ENCODE data around the gene SPATA18. TPM values are rescaled to one million over a fixed set of nuclear protein-coding genes. Genes with fewer than 3 reads are reported as not detected.
A peak's percentile ranks its signal among the peaks of the same experiment; 100 is the strongest.

Gene SPATA18
- total RNA-seq, 4 donors from 2014 or later, result 3.0 to 11.2 (median 7.9) TPM

DNA sequence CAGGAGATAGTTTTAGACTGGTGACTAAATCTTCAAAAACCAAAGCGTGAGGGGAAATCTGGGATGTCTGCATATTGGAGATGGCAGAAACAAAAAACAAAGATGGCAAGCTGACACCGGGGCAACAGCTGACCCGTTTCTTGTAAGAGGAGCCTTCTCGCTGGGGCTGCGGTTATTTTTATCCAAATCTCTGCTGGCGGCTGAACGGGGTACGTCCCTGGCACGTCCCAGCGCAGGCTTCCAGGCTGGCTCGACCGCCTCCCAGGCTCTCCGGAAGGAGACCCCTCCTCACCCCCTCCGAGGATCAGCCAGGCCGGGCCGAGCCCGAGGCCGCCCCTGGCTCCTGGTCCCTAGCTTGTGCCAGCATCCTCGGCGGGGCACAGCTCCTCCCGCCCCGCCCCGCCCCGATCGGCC, 13.4 kb upstream of the SPATA18 start:
- Histone ChIP-seq H3K4me3 (peak overlapping the region; percentile 68 to 81 (median 72)), H3K27me3 (peaks cover 6% of the 10 kb centered on the region), H3K9me3 (no peaks in the 10 kb centered on the region), H3K4me1 (peaks cover 0 to 29% (median 17%) of the 10 kb centered on the region in 4 donors), H3K36me3 (no peaks in the 10 kb centered on the region), H3K27ac (peak overlapping the region; percentile 54 to 84 (median 80))
- DNase-seq, result peak; percentile 21
- TF ChIP-seq POLR2A (IDR thresholded peaks at IDR 0.05) (no peak), EP300 (IDR thresholded peaks at IDR 0.05; ENCODE audit: low read depth) (no peak), POLR2AphosphoS5 (IDR thresholded peaks at IDR 0.05) (no peak), CTCF (IDR thresholded peaks at IDR 0.05) (no peak)
- in situ Hi-C loops (cut with MboI; ENCODE audit: low pct_ligation_motif_present in 1 of 4, low pct_unique_long_range_greater_than_20kb in 1 of 4, low sequenced_read_pairs in 3 of 4), result loop anchor here in 1 of 4 donors (10.0 kb wide), 1 partner anchor 193 kb away; the partner anchor contains the start of gene DCUN1D4
- 0 to 1% methylated on average over 1 to 13 of the region's 25 CpGs for WGBS, 2 donors (ENCODE audit: low coverage in 1 of 2)
- intact Hi-C loops (cut with DNase I; ENCODE audit: low total_unique reads), result no loop called here

GRCh38 chr4:52038103-52038912, 12.8 kb upstream of the SPATA18 start, which contains the start of gene SGCB:
Gene SGCB (minus strand): TSS chr4:52038299. CDS start chr4:52038259, 40 bp downstream.
- no peak for TF ChIP-seq POLR2A (IDR thresholded peaks at IDR 0.05)
- no peak for TF ChIP-seq POLR2AphosphoS5 (IDR thresholded peaks at IDR 0.05)
- TF ChIP-seq CTCF (IDR thresholded peaks at IDR 0.05), result no peak
- TF ChIP-seq EP300 (IDR thresholded peaks at IDR 0.05; ENCODE audit: low read depth), result no peak
- peak; percentile 68 for DNase-seq
- no peaks in the 10 kb centered on the region for H3K9me3 ChIP-seq
- peaks cover 0 to 29% (median 17%) of the 10 kb centered on the region in 4 donors for H3K4me1 ChIP-seq
- 7% methylated on average over 28 of the region's 70 CpGs; no CpG with 5 or more reads in 1 of the 2 donors for WGBS, 2 donors (ENCODE audit: low coverage in 1 of 2)
- H3K27ac ChIP-seq, result peak within 1 kb of the TSS; percentile 54 to 84 (median 80)
- in situ Hi-C loops (cut with MboI; ENCODE audit: low pct_ligation_motif_present in 1 of 4, low pct_unique_long_range_greater_than_20kb in 1 of 4, low sequenced_read_pairs in 3 of 4), result loop anchor here in 1 of 4 donors (10.0 kb wide), 1 partner anchor 194 kb away; the partner anchor contains the start of gene DCUN1D4
- peak within 1 kb of the TSS; percentile 68 to 81 (median 72) for H3K4me3 ChIP-seq
- intact Hi-C loops (cut with DNase I; ENCODE audit: low total_unique reads), result no loop called here
- H3K27me3 ChIP-seq, result peaks cover 9% of the 10 kb centered on the region
- no peaks in the 10 kb centered on the region for H3K36me3 ChIP-seq

- in situ Hi-C loops (cut with MboI; ENCODE audit: low pct_ligation_motif_present in 1 of 4, low pct_unique_long_range_greater_than_20kb in 1 of 4, low sequenced_read_pairs in 3 of 4), result no loop called here
- 91 to 100% methylated on average over 1 of the region's 1 CpG for whole genome bisulfite sequencing, 2 donors (ENCODE audit: low coverage in 1 of 2)
Observed at GRCh38 chr4:52045028-52045427, 6.1 kb upstream of the SPATA18 start.

More at GRCh38 chr4:52045028-52045427, 6.1 kb upstream of the SPATA18 start:
- TF ChIP-seq EP300 (IDR thresholded peaks at IDR 0.05; ENCODE audit: low read depth), result no peak
- no peak for TF ChIP-seq POLR2A (IDR thresholded peaks at IDR 0.05)
- TF ChIP-seq CTCF (IDR thresholded peaks at IDR 0.05), result no peak
- TF ChIP-seq POLR2AphosphoS5 (IDR thresholded peaks at IDR 0.05), result no peak
- no peaks in the 10 kb centered on the region for H3K36me3 ChIP-seq
- H3K4me3 ChIP-seq, result no peak overlapping the region
- no peak for DNase-seq
- no peaks in the 10 kb centered on the region for H3K9me3 ChIP-seq
- peaks cover 14% of the 10 kb centered on the region for H3K27me3 ChIP-seq
- peaks cover 0 to 10% (median 0%) of the 10 kb centered on the region in 4 donors for H3K4me1 ChIP-seq
- intact Hi-C loops (cut with DNase I; ENCODE audit: low total_unique reads), result no loop called here
- H3K27ac ChIP-seq, result no peak overlapping the region

All from transverse colon (tissue), 4 donors.